Tibial nerve (tissue), 3 donors: Measurements from ENCODE around the gene TMPRSS7.

Experiments
- POLR2A ChIP-seq, 2 donors: fragments of 450-650 bp; IDR thresholded peaks; one replicate each; pipeline ENCODE4 v1.6.1; 2017; ENCODE audit warnings: antibody characterized with exemption in 2 of 2, mild to moderate bottlenecking in 2 of 2, moderate library complexity in 2 of 2
- TF ChIP-seq, protein P1 (sequence below), 5 experiments: fragments of 200-600 bp in 3 of 5; fragments of 450-650 bp in 2 of 5; sonication (generic) in 3 of 5; IDR thresholded peaks; one replicate each; pipeline ENCODE4 v1.5.1; 2016 to 2019; ENCODE audit warnings: antibody characterized with exemption in 5 of 5, mild to moderate bottlenecking in 3 of 5, moderate library complexity in 2 of 5

DNA sequence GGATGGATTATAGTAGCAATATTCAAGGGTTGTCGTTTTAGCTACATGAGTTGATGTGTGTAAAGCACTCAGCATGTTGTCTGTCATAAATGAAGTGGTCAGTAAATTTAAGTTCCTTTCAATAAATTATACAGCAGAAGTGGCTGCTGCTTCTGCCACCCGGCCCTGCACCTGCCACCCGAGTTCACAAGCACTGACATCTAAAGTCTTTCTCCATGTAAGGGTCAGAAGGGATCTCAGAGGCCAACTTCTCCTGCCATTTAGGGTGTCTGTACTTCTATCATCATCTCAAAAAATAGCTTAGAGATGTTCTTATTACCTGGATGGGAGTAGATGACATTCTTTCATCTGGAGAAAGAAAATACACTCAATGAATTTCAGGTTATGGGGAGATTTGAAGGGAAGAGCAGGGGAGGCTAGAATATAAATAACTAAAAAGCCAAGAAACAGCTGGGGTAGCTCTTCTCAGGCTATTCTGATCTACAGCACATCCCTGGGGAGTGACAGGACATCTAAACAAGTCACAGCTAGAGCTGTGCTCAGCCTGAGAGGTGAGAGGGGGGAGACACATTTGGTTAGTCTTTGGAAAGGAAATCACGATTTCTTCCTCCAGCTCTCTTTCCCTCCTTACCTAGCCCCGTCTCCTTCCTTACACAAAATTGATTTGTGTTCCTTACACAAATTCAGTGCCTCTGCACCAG is 90.5 kb downstream of the TMPRSS7 start:
- TF ChIP-seq, protein P1, sequence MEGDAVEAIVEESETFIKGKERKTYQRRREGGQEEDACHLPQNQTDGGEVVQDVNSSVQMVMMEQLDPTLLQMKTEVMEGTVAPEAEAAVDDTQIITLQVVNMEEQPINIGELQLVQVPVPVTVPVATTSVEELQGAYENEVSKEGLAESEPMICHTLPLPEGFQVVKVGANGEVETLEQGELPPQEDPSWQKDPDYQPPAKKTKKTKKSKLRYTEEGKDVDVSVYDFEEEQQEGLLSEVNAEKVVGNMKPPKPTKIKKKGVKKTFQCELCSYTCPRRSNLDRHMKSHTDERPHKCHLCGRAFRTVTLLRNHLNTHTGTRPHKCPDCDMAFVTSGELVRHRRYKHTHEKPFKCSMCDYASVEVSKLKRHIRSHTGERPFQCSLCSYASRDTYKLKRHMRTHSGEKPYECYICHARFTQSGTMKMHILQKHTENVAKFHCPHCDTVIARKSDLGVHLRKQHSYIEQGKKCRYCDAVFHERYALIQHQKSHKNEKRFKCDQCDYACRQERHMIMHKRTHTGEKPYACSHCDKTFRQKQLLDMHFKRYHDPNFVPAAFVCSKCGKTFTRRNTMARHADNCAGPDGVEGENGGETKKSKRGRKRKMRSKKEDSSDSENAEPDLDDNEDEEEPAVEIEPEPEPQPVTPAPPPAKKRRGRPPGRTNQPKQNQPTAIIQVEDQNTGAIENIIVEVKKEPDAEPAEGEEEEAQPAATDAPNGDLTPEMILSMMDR (IDR thresholded peaks at IDR 0.05): no peak
- TF ChIP-seq POLR2A (IDR thresholded peaks at IDR 0.05): no peak
